A549 (cell line): ENCODE measurements around the gene ZFYVE9.
"Not testable (repeated sequence)": the region's sequence is repeated elsewhere in the genome, so short reads cannot be mapped to it uniquely, and the experiment has no call there.

Source experiments
- POLR2A ChIP-seq: IDR thresholded peaks from 2 replicates; pipeline ENCODE4 v1.6.1; 2012; ENCODE audit warnings: mild to moderate bottlenecking, low read length
- RAD21 ChIP-seq, 2 experiments: fragments of >200 bp in 1 of 2; sonication (Bioruptor Twin) in 1 of 2; formaldehyde crosslinking in 1 of 2; IDR thresholded peaks in 1 of 2; conservative IDR thresholded peaks in 1 of 2; 2 replicates in 1 of 2; 3 replicates in 1 of 2; pipeline ENCODE4 v1.6.1; 2012 to 2018; ENCODE audit warnings: inconsistent platforms in 1 of 2

DNA sequence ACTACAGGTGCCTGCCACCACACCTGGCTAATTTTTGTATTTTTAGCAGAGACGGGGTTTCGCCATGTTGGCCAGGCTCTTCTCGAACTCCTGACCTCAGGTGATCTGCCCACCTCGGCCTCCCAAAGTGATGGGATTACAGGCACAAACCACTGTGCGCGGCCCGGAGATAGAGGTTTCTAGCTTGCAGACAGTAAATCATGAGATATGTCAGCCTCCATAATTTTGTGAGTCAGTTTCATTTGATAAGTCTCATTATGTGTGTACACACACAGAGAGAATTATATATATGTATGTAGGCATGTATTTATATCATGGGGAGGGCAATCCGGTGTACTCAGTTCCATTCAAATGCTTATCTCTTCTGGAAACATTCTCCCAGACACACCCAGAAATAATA lies 64.8 kb downstream of the ZFYVE9 start:
- TF ChIP-seq POLR2A; RAD21 (conservative IDR thresholded peaks at IDR 0.05 in 1 of 2, IDR thresholded peaks at IDR 0.05 in 1 of 2): not testable (repeated sequence)
